GM21529 (cell line): ENCODE data around the gene ITGAV.

Experiments
- ATAC-seq: cut with Tn5 transposase; IDR thresholded peaks from one replicate; pipeline ENCODE4 v1.9.1; 2021; ENCODE audit not compliant: unreplicated experiment

Gene ITGAV

GRCh38 chr2:186664385-186665043 is 74.7 kb downstream of the ITGAV start:
- no peak for ATAC-seq

- ATAC-seq = no peak
Measured at GRCh38 chr2:186669146-186669545, 79.3 kb downstream of the ITGAV start.

- ATAC-seq = no peak
Measured at GRCh38 chr2:186670831-186671230, 81.0 kb downstream of the ITGAV start.

GRCh38 chr2:186675380-186675779 is 85.5 kb downstream of the ITGAV start:
- ATAC-seq = no peak

GRCh38 chr2:186683341-186683740 is 93.5 kb downstream of the ITGAV start:
- ATAC-seq = no peak

GRCh38 chr2:186687807-186688211 is 98.0 kb downstream of the ITGAV start:
- no peak for ATAC-seq

- ATAC-seq = no peak
Measured at GRCh38 chr2:186688813-186689212, 99.0 kb downstream of the ITGAV start.

GRCh38 chr2:186690786-186691185 is 100.9 kb downstream of the ITGAV start:
- no peak for ATAC-seq

GRCh38 chr2:186691231-186691630 is 101.4 kb downstream of the ITGAV start:
- ATAC-seq = no peak

GRCh38 chr2:186691900-186692299 is 102.0 kb downstream of the ITGAV start:
- ATAC-seq = no peak

- no peak for ATAC-seq
Measured at GRCh38 chr2:186693446-186693832, 103.6 kb downstream of the ITGAV start.

- ATAC-seq = no peak
Measured at GRCh38 chr2:186695081-186695756, 105.4 kb downstream of the ITGAV start.

- no peak for ATAC-seq
Measured at GRCh38 chr2:186696290-186696689, 106.4 kb downstream of the ITGAV start.

- ATAC-seq = no peak
Measured at GRCh38 chr2:186696804-186697203, 106.9 kb downstream of the ITGAV start.

GRCh38 chr2:186697536-186697935 is 107.7 kb downstream of the ITGAV start:
- no peak for ATAC-seq

GRCh38 chr2:186699742-186700141 is 109.9 kb downstream of the ITGAV start:
- no peak for ATAC-seq

GRCh38 chr2:186702006-186702405 is 112.2 kb downstream of the ITGAV start:
- no peak for ATAC-seq

- no peak for ATAC-seq
Measured at GRCh38 chr2:186702501-186702900, 112.6 kb downstream of the ITGAV start.

- ATAC-seq = no peak
Measured at GRCh38 chr2:186704897-186705296, 115.0 kb downstream of the ITGAV start.

- ATAC-seq = no peak
Measured at GRCh38 chr2:186709529-186710450, 119.9 kb downstream of the ITGAV start.

- no peak for ATAC-seq
Measured at GRCh38 chr2:186713691-186714090, 123.8 kb downstream of the ITGAV start.

- ATAC-seq = no peak
Measured at GRCh38 chr2:186714611-186715010, 124.8 kb downstream of the ITGAV start.
